ENCODE results near the gene TRIM7.
"Not testable (repeated sequence)": the region's sequence is repeated elsewhere in the genome, so short reads cannot be mapped to it uniquely, and the experiment has no call there.

The TRIM7 gene

DNA sequence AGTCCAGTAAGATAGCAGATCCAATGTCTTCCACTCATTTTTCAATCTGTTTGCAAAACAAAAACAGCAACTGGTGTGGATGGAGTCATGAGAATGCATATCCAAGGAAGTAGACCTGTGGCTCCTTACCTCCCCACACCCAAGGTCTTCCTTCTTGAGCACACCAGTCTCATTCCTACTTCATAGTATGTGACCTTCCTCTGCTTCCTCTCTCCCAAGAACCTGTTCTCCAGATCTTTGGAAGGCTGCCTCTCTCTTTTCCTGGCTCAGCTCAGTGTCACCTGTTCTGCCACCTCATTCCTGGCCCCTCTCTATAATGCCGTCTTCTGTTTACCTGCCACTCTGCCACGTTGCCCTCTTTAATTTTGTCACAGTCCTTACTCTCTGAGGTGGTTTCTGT lies 7.9 kb upstream of the TRIM7 start:
- DNase-seq (ENCODE audit: low read depth in 2 of 2), result no peak

DNA sequence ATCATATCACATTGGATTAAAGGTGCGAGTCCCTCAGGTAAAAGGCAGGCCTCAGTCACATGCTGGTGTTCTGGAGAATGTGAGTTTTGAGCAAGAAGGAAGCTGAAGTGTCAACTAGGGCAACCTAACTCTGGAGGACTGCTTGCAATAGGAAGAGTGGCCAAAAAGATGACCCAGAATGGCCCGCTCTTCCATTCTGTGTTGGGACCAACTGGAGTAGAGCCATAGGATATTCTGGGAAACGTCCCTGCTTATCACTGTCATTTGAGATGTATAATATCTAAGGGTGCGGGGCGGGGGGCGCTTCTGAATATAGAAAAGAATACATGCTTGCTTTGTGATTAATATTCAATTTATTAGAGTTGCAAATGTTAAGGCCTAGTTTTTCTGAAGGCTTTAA lies 7.1 kb upstream of the TRIM7 start:
- DNase-seq (ENCODE audit: low read depth in 2 of 2), result no peak

DNA sequence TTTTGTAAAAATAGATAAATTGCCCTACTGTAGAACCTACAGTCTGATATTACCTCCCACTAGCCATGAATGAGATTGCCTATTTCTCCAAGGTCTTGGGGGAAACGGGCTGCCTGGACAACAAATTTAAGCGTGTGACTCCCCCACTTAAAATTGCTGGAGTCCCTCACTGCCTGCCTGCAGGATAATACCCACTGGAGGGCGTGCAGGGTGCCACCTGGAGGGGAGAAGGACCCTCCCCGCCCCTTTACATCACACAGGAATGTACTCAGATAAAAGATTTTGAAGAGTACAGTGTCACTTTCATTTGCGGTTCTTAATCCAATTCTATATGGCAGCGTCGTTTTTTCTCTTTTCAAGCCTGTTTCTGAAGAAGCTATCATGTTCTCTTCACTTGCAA lies 6.2 kb upstream of the TRIM7 start:
- no peak for DNase-seq (ENCODE audit: low read depth in 2 of 2)

DNA sequence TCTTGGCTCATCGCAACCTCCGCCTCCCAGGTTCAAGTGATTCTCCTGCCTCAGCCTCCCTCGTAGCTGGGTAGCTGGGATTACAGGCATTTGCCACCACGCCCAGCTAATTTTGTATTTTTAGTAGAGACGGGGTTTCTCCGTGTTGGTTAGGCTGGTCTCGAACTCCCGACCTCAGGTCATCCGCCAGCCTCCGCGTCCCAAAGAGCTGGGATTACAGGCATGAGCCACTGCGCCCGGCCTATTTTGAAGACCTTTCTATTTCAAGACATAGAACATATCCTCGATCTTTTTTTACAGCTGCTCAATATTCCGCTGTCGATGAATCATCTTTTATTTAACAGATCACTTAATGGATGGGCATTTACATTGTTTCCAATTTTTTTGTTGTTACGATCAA lies 5.7 kb upstream of the TRIM7 start:
- not testable (repeated sequence) for DNase-seq (ENCODE audit: low read depth in 2 of 2)

DNA sequence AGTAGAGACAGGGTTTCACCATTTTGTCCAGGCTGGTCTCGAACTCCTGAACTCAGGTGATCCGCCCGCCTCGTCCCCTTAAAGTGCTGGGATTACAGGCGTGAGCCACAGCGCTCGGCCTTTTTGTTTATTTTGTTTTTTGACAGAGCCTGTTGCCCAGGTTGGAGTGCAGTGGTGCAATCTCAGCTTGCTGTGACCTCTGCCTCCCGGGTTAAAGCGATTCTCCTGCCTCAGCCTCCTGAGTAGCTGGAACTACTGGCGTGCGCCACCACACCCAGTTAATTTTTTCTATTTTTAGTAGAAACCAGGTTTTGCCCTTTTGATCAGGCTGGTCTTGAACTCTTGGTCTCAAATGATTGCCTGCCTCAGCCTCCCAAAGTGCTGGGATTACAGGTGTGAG lies 5.2 kb upstream of the TRIM7 start:
- not testable (repeated sequence) for DNase-seq (ENCODE audit: low read depth in 2 of 2)

DNA sequence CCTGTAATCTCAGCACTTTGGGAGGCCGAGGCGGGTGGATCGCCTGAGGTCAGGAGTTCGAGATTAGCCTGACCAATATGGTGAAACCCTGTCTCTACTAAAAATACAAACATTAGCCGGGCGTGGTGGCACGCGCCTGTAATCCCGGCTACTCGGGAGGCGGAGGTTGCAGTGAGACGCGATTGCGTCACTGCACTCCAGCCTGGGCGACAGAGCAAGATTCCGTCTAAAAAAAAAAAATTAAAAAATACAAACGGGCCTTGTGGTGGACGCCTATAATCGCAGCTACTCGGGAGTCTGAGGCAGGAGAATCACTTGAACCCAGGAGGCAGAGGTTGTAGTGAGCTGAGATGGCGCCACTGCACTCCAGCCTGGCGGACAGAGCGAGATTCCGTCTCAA lies 4.0 kb upstream of the TRIM7 start:
- not testable (repeated sequence) for DNase-seq (ENCODE audit: low read depth in 2 of 2)

DNA sequence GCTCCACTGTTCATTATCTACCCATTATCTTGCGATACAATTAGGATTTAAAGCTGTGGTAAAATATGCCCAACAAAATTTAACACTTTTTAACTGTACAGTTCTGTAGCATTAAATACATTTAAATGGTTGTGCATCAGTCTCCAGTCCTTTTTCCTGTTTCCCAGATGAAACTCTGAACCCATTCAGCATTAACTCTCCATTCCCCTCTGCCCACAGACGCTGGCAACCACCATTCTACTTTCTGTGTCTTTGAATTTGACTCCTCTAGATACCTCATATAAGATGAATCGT lies 2.9 kb upstream of the TRIM7 start:
- DNase-seq (ENCODE audit: low read depth in 2 of 2), result no peak

DNA sequence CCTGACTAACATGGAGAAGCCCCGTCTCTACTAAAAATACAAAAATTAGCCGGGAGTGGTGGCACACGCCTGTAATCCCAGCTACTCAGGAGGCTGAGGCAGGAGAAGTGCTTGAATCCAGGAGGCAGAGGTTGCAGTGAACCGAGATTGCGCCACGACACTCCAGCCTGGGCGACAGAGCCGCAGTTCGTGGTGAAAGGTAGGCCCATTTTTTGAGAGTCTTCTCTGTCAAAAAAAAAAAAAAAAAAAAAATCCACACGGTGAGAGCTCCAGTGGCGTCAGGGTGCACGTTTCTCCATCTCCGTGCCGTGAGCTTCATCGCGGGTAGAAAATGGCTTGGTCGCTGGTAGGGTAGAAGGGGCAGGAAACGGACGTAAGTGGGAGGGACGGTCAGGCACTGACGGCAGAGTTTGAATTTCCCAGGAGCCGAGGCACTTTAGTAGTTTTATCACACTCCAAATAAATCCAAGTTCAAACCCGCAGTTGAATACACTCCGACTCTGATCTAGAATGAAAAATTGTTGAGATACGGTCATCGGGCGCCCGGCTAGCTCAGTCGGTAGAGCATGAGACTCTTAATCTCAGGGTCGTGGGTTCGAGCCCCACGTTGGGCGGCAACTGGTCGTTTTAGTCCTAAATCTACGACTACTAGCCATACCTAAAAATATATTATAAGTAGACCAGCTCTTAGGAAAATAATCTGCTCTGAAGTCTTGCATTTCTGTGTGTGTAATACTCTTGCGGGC lies 2.4 kb upstream of the TRIM7 start:
- DNase-seq (ENCODE audit: low read depth in 2 of 2), result peak; percentile 79 to 83

DNA sequence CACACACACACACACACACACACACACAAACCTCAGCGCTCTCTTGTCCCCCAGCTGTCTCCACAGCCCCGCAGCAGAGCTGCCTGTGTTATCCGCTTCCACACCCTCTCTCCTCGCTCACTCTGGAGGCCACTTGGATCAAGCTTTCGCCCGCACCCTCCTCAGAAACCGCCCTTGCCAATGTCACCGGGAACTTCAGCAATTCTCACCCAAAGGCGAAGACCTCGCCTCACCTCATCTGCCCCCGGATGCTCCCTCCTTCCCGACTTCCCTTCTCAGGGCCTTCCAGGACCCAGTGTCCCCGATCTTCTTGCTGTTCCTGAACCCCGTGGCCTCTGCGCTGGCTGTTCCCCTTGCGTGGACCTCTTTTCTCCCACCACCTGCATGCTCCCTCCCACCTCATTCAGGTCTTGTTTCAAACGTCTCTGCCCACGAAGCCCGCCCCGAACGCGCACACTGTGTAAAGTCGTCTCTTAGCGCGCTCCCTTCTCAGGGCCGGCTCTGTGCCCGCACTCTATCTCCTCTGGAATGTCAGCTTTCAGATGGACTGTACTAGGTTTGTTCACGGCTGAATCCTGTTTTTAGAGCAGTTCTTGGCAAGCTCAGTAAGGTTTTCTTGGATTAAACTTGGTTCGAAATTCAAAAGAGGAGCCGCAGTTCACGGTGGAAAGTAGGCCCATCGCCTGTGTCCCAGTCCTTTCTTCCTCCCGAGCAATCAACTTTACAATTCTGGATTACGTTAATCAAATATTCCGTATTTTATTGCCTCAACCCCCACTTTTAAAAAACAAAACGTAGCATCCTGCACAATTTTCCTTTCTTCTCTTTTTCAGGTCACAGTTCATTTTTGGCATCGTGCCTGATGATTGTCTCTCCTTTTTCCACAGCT lies 1.0 kb upstream of the TRIM7 start:
- DNase-seq (ENCODE audit: low read depth in 2 of 2), result no peak

DNA sequence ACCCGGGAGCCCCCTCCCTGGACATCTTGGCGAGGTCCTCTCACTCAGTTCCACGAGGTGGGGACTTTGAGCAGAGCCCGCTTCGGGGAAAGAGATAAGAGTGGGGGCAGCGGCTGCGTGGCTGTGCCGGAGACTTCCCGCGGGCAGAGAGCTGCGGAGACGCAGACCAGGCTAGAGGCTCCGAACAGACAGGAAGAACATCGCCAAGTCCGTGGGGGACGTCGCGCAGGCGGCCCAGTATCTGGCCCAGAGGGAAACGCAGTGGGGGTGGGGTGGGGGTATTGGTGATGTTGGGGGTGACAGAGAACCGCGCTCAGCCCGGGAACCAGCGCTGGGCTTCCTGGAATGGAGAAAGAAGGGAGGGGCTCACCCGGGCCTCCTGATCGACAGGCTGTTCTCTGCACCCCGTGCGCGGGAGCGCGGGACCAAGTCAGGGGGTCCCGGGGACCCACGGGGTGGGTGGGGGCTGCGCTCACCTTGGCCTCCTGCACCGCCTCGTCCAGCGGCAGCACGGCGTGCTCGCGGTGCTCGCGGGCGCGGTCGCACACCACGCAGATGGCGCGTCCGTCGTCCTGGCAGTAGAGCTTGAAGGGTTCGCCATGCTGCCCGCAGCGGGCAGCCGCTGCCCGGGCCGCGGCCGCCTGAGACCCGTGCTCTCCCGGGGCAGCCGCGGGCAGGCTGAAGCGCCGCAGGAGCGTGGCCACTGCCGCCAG lies 727 bp downstream of the TRIM7 start:
- no peak for DNase-seq (ENCODE audit: low read depth in 2 of 2)

DNA sequence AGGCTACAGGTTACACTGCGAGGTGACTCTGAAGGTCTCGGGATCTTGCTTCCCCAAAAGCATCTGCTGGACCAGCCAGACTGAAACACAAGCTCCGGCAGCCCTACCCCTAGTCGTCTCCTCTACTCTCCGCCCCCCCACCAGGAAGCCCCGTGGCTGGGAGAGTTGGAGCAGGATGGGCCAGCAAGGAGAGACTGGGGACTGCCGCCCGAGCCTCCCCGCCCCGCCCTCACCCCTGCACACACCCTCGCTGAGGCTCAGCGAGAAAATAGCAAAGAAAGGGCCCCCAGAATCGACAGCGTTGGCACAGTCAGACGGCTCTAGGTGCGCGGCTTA lies 1.3 kb downstream of the TRIM7 start:
- DNase-seq (ENCODE audit: low read depth in 2 of 2), result no peak

DNA sequence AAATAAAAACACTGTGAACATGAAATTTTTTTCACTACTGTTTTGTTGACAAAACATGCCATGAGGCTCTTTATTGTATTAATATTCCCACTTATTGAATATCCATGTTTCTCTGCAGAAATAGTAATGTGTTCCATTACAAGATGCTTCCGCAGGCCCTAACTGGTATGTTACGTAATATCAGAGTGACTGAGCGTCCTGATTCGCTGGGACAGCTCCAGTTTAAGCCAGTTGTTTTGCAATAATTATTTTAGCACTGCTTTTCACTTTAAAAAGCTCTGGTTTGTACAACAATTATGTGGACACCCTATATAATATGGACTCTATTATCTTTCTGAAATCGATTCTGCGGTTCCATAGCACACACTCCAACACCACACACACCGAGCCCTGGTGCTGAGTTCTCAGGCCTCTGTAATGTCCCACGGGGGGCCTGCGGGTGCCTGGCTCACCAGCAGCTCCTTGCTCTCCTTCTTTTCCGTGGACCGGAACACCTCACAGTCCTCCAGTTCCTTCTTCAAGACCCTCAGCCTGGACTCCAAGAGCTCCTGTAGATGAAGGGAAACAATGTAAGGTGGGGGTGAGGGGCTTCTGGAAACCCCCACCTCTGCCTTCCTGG lies 1.8 kb downstream of the TRIM7 start:
- no peak for DNase-seq (ENCODE audit: low read depth in 2 of 2)

DNA sequence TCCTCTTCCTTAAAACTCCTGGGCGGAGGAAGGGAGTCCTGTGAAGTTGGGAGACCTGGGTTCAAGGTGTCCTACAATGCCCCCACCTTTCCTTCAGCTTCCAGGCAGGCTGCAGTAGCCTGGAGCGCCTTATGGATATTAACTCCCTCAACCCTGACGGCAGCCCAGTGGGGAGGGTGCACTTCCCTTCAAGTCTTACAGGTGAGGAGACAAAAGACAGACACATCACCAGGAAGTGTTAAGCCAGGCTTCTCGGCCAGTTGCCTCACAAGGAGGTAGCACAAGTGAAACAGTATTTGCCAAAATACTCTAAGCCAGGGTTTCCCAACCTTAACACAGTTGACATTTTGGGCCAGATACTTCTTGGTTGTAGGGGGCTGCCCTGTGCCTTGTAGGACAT lies 4.2 kb downstream of the TRIM7 start:
- no peak for DNase-seq (ENCODE audit: low read depth in 2 of 2)

DNA sequence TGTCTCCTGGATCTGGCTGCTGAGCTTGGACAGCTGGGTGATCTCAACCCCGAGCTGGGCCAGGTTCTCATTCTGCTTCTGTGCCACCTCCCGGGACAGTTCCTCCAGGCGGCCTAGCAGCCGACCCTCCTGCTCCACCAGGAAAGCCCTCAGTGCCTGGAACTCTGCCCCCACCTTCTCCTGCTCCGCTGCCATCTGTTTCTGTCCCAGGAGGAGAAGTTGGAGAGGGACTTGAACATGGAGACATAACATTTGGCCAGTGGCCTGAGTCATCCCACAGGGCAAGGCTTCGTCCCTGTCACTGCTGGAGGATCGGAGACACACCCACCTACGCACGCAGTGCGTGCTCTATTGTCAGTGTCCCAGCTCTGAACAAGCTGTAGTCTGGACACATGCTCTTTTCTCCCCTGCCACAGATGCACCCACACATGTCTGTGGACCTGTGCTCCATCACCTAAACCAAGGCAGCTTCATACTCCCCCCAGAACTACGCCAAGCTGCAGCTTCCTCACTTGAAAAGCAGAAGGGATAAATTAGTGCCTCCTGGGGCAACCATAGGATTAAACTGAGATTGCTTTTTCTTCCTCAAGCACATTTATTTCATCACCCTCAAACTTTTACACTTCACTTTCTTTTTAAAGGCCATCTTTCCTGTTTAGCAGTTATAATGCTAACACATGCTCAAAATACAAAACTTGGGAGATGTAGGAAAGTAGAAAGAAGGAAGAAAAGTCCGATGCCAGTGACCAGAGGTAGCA lies 4.9 kb downstream of the TRIM7 start:
- no peak for DNase-seq (ENCODE audit: low read depth in 2 of 2)

DNA sequence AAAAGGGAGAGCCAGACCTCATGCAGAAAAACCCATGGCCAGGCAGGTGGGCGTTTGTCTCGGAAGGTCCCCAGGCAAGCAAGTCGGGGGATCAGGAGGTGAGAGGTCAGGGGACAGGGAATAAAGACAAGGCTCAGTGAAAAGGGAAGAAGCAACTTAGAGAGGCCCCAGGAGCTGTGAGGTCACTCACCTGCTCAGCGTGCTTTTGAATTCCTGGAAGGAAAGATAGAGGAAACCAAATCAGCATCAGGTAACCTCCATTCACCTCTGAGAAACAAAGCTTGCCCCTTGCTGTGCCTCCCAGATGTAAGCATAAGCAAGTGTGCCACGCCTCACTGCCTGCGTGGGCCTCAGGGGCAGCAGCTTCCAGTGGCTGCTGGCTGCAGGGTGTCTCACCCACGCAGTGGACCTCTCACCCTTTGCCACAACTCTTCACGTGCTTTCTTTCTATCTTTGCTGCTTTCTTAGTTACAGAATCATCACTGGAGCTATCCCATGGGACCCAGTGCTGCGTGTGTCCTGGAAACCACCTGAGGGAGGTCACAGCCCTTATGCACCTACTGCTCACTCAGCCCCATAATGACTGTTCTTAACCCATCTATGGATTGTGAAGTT lies 6.0 kb downstream of the TRIM7 start:
- no peak for DNase-seq (ENCODE audit: low read depth in 2 of 2)

DNA sequence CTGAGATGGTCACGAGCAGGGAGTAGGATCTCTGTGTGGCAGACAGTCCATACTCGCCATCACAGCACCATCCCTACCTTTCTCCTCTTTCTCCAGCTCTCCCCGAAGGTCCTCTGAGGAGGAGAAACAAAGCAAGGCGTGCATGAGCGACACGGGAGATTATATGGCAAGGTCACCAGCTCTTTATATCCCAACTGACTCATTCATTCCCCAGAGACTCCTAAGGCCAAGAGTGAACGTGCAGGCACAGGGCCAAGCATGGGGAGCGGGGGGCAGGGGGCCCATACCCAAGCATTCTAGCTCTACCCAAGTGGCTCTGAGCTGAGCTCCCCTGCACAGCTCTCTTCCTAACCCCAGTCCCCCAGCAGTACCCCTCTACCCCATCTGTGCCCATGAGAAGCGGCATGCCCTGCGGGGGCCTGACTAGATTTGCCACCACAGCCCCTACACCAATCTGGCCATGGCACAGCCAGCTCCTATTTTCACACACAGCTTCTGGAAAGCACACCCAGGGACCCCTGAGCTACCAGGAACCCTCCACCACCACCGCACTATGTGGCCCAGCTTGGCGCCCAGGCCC lies 6.8 kb downstream of the TRIM7 start:
- no peak for DNase-seq (ENCODE audit: low read depth in 2 of 2)

DNA sequence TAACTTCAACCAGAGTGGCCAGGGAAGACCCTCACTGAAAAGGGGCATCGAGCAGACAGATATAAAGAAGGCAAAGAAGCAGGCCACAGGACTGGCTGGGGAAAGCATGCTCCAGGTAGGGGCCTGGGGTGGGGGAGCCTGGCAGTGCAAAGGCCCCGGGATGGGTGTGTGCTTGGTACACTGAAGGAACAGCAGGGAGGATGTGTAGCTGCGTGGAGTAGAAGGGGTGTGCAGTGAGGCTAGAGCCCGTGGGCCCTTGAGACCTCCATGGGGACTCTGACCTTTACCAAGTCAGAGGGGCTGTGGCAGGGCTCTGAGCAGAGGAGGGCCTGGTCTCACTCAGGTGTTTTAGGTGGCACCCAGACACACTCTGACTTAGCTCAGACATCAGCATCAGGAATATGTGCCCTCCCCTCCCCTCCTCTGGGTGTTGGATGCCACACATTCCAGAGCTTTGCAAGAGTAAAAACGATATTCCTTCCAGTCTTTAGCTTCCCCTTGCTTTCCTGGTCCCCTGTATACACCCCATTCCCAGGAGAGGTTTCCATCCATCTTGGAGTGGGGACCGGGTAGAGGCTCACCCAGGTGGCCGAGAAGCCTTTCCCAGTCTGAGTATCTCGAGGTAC lies 7.6 kb downstream of the TRIM7 start:
- no peak for DNase-seq (ENCODE audit: low read depth in 2 of 2)

DNA sequence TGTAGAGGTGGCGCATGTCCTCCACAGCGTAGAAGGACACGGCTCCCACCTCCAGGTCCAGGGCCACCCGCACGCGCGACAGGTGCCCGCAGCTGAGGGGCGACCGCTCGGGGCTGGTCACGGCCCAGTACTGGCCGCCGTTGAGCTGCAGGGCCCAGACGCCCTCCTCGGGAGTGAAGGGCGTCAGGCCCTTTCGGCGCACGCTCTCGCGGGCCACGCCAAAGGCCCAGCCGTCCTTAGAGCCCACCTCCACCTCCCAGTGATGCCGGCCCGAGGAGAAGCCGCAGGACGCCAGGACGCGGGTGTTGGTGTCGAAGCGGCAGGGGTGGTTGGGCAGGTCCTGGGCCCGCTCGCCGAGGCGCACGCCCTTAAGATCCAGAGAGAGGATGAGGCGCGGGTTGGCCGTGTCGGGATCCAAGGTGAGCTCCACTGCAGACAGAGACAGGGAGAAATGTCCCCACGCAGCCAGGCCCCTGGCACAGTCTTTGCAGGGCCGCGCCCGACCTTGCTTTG lies 9.7 kb downstream of the TRIM7 start:
- no peak for DNase-seq (ENCODE audit: low read depth in 2 of 2)

DNA sequence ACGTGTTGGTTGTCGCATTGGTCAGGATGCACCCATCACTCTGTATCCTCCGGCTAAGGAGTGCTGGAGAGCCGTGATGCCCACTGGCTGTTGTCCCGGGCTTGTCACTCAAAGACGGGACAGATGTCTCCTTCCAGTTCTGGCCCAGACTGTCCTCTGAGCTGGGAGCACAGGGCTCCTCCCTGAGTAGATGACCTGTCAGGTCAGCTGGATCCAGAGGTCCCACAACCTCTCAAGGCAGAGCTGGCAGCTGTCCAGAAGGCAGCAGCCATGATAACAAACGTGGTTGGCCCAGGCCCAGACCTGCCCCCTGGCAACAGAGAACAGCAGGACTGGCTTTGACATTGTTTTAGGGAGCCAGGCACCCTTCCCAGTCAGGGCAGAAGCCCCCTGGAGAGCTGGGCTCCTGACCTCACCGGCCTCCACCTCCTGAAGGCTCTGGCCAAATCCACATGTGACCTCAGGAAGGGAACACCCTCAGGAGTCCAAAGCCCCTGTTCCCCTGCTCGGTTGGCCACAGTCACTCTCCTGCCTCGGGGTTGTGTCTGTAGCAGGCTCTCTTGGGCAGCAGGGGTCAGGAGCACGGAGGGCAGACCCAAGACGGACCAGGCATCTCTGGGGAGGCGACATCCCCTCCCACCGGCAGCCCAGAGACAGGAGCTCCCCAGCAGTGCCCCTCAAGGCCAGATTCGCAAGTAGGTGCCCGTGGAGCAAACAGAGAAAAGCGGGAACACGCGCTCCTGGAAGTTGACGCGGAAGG lies 10.3 kb downstream of the TRIM7 start:
- no peak for DNase-seq (ENCODE audit: low read depth in 2 of 2)

All from stimulated activated CD4-positive, alpha-beta T cell treated with anti-CD3 and anti-CD28 coated beads, Interleukin-15, amount 100 ng/mL, for 48 hours (primary cell).